Duodenal mucosa (tissue), 2 donors: ENCODE results near the gene RASSF6.

Experiments
- H3K27ac ChIP-seq: one replicate; pipeline ENCODE4 v1.7.0; 2013; ENCODE audit warnings: low read depth, low read length
- H3K27me3 ChIP-seq, 2 donors: one replicate each; pipeline ENCODE4 v1.7.0; 2013; ENCODE audit warnings: low read length in 2 of 2, control low read depth in 1 of 2; ENCODE audit not compliant: insufficient read depth in 2 of 2, control insufficient read depth in 1 of 2
- H3K36me3 ChIP-seq, 2 donors: one replicate each; pipeline ENCODE4 v1.7.0; 2013; ENCODE audit warnings: low read length in 2 of 2, control low read depth in 1 of 2; ENCODE audit not compliant: insufficient read depth in 2 of 2, control insufficient read depth in 1 of 2
- H3K4me1 ChIP-seq, 2 donors: one replicate each; pipeline ENCODE4 v1.7.0; 2013; ENCODE audit warnings: low read length in 2 of 2, control low read depth in 1 of 2; ENCODE audit not compliant: insufficient read depth in 2 of 2, control insufficient read depth in 1 of 2
- H3K4me3 ChIP-seq, 2 donors: one replicate each; pipeline ENCODE4 v1.7.0; 2013; ENCODE audit warnings: low read length in 2 of 2, low read depth in 1 of 2
- H3K9ac ChIP-seq, 2 donors: one replicate each; pipeline ENCODE4 v1.7.0; 2013; ENCODE audit warnings: low read length in 2 of 2, low read depth in 1 of 2
- H3K9me3 ChIP-seq, 2 donors: one replicate each; pipeline ENCODE4 v1.7.0; 2013; ENCODE audit warnings: low read length in 2 of 2, control low read depth in 1 of 2; ENCODE audit not compliant: control insufficient read depth in 1 of 2

RASSF6 gene

DNA sequence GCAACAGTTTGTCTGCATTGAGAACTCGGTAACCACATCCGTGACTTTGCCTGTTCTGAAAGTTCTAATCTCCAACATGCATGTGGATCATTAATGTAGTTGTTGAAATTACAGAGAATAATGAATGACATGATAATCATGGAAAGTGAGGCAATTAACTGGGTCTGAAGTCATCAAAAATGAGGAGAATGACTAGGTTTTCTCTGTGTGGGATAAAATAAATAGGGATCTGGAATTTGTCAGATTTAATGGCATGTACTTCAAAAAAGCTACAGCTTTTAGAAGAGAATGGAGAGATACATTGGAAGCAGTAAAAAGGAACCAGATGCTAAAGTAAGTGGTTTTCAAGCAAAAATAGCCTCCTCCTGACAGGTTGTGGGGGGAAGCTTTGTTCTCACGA, 79.4 kb downstream of the RASSF6 start:
- H3K36me3 ChIP-seq = no peaks in the 10 kb centered on the region
- H3K4me1 ChIP-seq = peaks cover 0 to 5% of the 10 kb centered on the region in 2 donors
- H3K4me3 ChIP-seq = no peak overlapping the region
- H3K9me3 ChIP-seq = no peaks in the 10 kb centered on the region
- H3K27me3 ChIP-seq = no peaks in the 10 kb centered on the region
- no peak overlapping the region for H3K27ac ChIP-seq
- no peak overlapping the region for H3K9ac ChIP-seq

GRCh38 chr4:73539386-73539785, 80.8 kb downstream of the RASSF6 start:
- Histone ChIP-seq H3K36me3 (no peaks in the 10 kb centered on the region), H3K27ac (no peak overlapping the region), H3K4me3 (no peak overlapping the region), H3K27me3 (no peaks in the 10 kb centered on the region), H3K9ac (no peak overlapping the region), H3K9me3 (no peaks in the 10 kb centered on the region), H3K4me1 (peaks cover 0 to 14% of the 10 kb centered on the region in 2 donors)

GRCh38 chr4:73538162-73538561, 82.1 kb downstream of the RASSF6 start:
- H3K27ac ChIP-seq = no peak overlapping the region
- no peaks in the 10 kb centered on the region for H3K27me3 ChIP-seq
- H3K4me3 ChIP-seq = no peak overlapping the region
- no peak overlapping the region for H3K9ac ChIP-seq
- no peaks in the 10 kb centered on the region for H3K36me3 ChIP-seq
- H3K4me1 ChIP-seq = peaks cover 0 to 26% of the 10 kb centered on the region in 2 donors
- no peaks in the 10 kb centered on the region for H3K9me3 ChIP-seq

DNA sequence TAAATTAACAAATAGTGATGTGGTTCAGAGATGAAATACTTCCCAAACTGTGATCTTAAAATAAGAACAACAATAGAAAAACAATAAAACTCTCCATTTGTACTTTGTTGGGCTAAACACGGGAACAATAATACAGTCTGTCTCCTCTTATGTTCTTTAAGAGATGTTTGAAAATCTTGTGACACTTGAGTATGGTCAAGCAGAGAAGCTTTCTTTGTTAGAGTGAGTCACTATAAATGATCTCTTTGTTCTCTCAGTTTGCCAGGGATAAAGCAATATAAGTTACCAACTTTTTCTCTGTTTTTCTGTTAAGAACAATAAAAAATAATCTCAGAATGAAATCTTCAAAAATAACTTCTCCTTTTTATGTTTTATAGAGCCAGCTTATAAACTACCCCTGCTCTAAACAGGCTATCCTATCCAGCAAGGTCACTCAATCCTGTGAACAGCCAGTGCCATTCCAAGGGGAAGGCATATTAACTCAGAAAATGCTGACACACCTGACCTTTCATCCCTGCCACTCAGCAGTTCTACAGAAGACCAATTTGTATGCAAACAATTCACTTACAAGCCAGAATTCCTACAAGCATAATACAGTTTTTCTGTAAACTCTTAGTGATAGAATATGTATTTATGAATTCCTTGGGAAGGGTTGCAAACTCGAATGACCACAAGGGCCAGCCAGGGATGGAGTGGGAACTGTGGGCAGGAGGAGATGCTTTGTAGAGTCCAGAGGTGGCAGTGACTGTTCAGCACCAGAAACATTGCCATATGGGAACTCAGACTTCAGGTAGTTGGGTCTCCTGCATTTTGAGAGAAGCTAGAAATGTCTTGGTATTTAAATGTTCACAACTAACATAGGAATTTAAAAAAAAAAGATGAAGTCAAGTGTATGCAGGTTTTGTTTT, 86.5 kb downstream of the RASSF6 start:
- Histone ChIP-seq H3K27ac (no peak overlapping the region), H3K4me3 (no peak overlapping the region), H3K9me3 (no peaks in the 10 kb centered on the region), H3K36me3 (no peaks in the 10 kb centered on the region), H3K9ac (no peak overlapping the region), H3K4me1 (peaks cover 0 to 26% of the 10 kb centered on the region in 2 donors), H3K27me3 (no peaks in the 10 kb centered on the region)

- Histone ChIP-seq H3K27me3 (no peaks in the 10 kb centered on the region), H3K27ac (no peak overlapping the region), H3K4me3 (no peak overlapping the region), H3K4me1 (no peaks in the 10 kb centered on the region), H3K9ac (no peak overlapping the region), H3K9me3 (no peaks in the 10 kb centered on the region), H3K36me3 (no peaks in the 10 kb centered on the region)
Measured at GRCh38 chr4:73528171-73528570, 92.1 kb downstream of the RASSF6 start.

DNA sequence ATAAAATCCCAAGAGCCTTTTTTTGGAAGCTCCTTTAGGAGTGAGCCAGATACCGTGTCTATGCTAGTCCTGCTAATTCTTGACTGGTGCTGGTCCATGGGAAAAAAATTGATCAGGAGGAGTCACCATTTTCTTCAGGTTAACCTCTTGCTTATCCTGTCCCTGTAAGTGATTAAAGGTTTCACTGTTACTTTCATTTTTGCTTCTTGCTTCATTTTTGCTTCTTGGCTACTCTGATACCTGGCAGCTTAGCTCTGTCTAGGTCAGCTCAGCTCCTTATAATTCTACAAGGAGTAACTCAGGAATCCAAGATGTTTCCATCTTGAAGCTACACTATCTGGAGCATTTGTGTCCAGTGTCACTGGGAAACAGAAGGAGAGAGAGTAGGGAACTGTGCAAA, 93.0 kb downstream of the RASSF6 start:
- H3K9me3 ChIP-seq = no peaks in the 10 kb centered on the region
- H3K4me1 ChIP-seq = no peaks in the 10 kb centered on the region
- no peak overlapping the region for H3K4me3 ChIP-seq

GRCh38 chr4:73525611-73526010, 94.6 kb downstream of the RASSF6 start:
- Histone ChIP-seq H3K27me3 (no peaks in the 10 kb centered on the region), H3K9ac (no peak overlapping the region), H3K4me3 (no peak overlapping the region), H3K9me3 (no peaks in the 10 kb centered on the region), H3K36me3 (no peaks in the 10 kb centered on the region), H3K27ac (no peak overlapping the region), H3K4me1 (no peaks in the 10 kb centered on the region)

More for the DNA sequence above, 93.0 kb downstream of the RASSF6 start:
- H3K27me3 ChIP-seq = no peaks in the 10 kb centered on the region
- H3K9ac ChIP-seq = no peak overlapping the region
- H3K36me3 ChIP-seq = no peaks in the 10 kb centered on the region
- no peak overlapping the region for H3K27ac ChIP-seq

DNA sequence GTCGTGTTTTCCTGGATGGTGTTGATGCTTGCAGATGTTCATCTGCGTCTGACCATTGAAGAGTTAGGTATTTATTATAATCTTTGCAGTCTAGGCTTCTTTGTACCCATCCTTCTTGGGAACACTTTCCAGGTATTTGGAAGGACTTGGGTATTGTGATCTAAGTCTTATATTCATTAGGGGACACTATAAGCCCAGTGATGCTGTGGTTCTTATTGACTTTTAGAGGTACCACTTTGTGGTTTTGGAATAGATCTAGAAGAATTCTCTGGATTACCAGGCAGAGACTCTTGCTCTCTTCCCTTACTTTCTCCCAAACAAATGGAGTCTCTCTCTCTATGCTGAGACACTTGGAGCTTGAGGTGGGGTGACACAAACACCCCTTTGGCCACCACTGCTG, 97.1 kb downstream of the RASSF6 start:
- Histone ChIP-seq H3K36me3 (no peaks in the 10 kb centered on the region), H3K4me1 (no peaks in the 10 kb centered on the region), H3K9ac (no peak overlapping the region)

More for the DNA sequence above, 97.1 kb downstream of the RASSF6 start:
- Histone ChIP-seq H3K27ac (no peak overlapping the region), H3K4me3 (no peak overlapping the region), H3K27me3 (no peaks in the 10 kb centered on the region), H3K9me3 (no peaks in the 10 kb centered on the region)
